Measurements from ENCODE around the gene RIMS1.

RIMS1 gene

GRCh38 chr6:72130327-72130726 is 244.0 kb downstream of the RIMS1 start:
- H2BK15ac ChIP-seq (ENCODE audit: low read length) = no peak overlapping the region
- no peak overlapping the region for H3K4me2 ChIP-seq (ENCODE audit: insufficient read depth, low read length, poor library complexity, severe bottlenecking)
- H3K36me3 ChIP-seq (replicated peaks in 1 of 2; ENCODE audit: control insufficient read depth in 2 of 2, insufficient read depth in 2 of 2, low read length in 2 of 2) = no peaks in the 10 kb centered on the region
- H4K91ac ChIP-seq (ENCODE audit: low read depth, low read length, poor library complexity) = no peak overlapping the region
- H2BK12ac ChIP-seq (ENCODE audit: low read length) = no peak overlapping the region
- H3K27me3 ChIP-seq (ENCODE audit: control insufficient read depth in 3 of 3, insufficient read depth in 3 of 3, low read depth in 1 of 3, low read length in 3 of 3) = no peaks in the 10 kb centered on the region
- no peak overlapping the region for H2BK120ac ChIP-seq (ENCODE audit: low read depth, low read length)
- no peak overlapping the region for H2BK5ac ChIP-seq (ENCODE audit: low read length)
- no peak for DNase-seq (ENCODE audit: low spot score)
- no peak overlapping the region for H3K27ac ChIP-seq (replicated peaks; ENCODE audit: low read length)
- WGBS, 2 donors (ENCODE audit: extremely low coverage in 2 of 2, insufficient read length in 2 of 2, insufficient replicate concordance in 1 of 2) = no CpG with 5 or more reads among the region's 2 CpGs
- H3K79me1 ChIP-seq (ENCODE audit: low read depth, low read length) = no peaks in the 10 kb centered on the region
- no peak overlapping the region for H4K8ac ChIP-seq (ENCODE audit: low read depth, low read length)
- H2AK5ac ChIP-seq (ENCODE audit: low read depth, low read length) = no peak overlapping the region
- no peak overlapping the region for H3K9ac ChIP-seq (ENCODE audit: low read depth, low read length, poor library complexity)
- no peak overlapping the region for H3K14ac ChIP-seq (ENCODE audit: low read length)
- peaks cover 0 to 6% of the 10 kb centered on the region in 2 donors for H3K9me3 ChIP-seq (replicated peaks in 1 of 2; ENCODE audit: control insufficient read depth in 2 of 2, insufficient read depth in 1 of 2, low read depth in 1 of 2, low read length in 2 of 2)
- H2AFZ ChIP-seq (ENCODE audit: low read length) = no peak overlapping the region
- no peak overlapping the region for H3K23ac ChIP-seq (ENCODE audit: low read depth, low read length, poor library complexity)
- no peak overlapping the region for H3K18ac ChIP-seq (ENCODE audit: low read length)
- no peak overlapping the region for H3K4ac ChIP-seq (ENCODE audit: low read length)
- no peaks in the 10 kb centered on the region for H3K4me1 ChIP-seq (ENCODE audit: control insufficient read depth in 2 of 2, insufficient read depth in 1 of 2, low read depth in 1 of 2, low read length in 2 of 2)
- H3K4me3 ChIP-seq (ENCODE audit: low read length in 2 of 2) = no peak overlapping the region

- Histone ChIP-seq H3K4ac (ENCODE audit: low read length) (no peak overlapping the region), H4K8ac (ENCODE audit: low read depth, low read length) (no peak overlapping the region)
Measured at GRCh38 chr6:72132427-72132826, 246.1 kb downstream of the RIMS1 start.

GRCh38 chr6:72132851-72133250 is 246.5 kb downstream of the RIMS1 start:
- H2BK5ac ChIP-seq (ENCODE audit: low read length) = no peak overlapping the region
- H3K9me3 ChIP-seq (replicated peaks in 1 of 2; ENCODE audit: control insufficient read depth in 2 of 2, insufficient read depth in 1 of 2, low read depth in 1 of 2, low read length in 2 of 2) = no peaks in the 10 kb centered on the region
- no peak overlapping the region for H3K4me2 ChIP-seq (ENCODE audit: insufficient read depth, low read length, poor library complexity, severe bottlenecking)
- no peak overlapping the region for H3K4me3 ChIP-seq (ENCODE audit: low read length in 2 of 2)
- DNase-seq (ENCODE audit: low spot score) = no peak
- H2BK12ac ChIP-seq (ENCODE audit: low read length) = no peak overlapping the region
- no peaks in the 10 kb centered on the region for H3K36me3 ChIP-seq (replicated peaks in 1 of 2; ENCODE audit: control insufficient read depth in 2 of 2, insufficient read depth in 2 of 2, low read length in 2 of 2)
- H4K91ac ChIP-seq (ENCODE audit: low read depth, low read length, poor library complexity) = no peak overlapping the region
- no peak overlapping the region for H3K14ac ChIP-seq (ENCODE audit: low read length)
- no peak overlapping the region for H2BK120ac ChIP-seq (ENCODE audit: low read depth, low read length)
- H2AK5ac ChIP-seq (ENCODE audit: low read depth, low read length) = no peak overlapping the region
- H2BK15ac ChIP-seq (ENCODE audit: low read length) = no peak overlapping the region
- no peaks in the 10 kb centered on the region for H3K79me1 ChIP-seq (ENCODE audit: low read depth, low read length)
- peak overlapping the region; percentile 20 for H2AFZ ChIP-seq (ENCODE audit: low read length)
- H3K27ac ChIP-seq (replicated peaks; ENCODE audit: low read length) = no peak overlapping the region
- no peaks in the 10 kb centered on the region for H3K27me3 ChIP-seq (ENCODE audit: control insufficient read depth in 3 of 3, insufficient read depth in 3 of 3, low read depth in 1 of 3, low read length in 3 of 3)
- no peak overlapping the region for H3K23ac ChIP-seq (ENCODE audit: low read depth, low read length, poor library complexity)
- H3K18ac ChIP-seq (ENCODE audit: low read length) = no peak overlapping the region
- no peaks in the 10 kb centered on the region for H3K4me1 ChIP-seq (ENCODE audit: control insufficient read depth in 2 of 2, insufficient read depth in 1 of 2, low read depth in 1 of 2, low read length in 2 of 2)
- no peak overlapping the region for H3K4ac ChIP-seq (ENCODE audit: low read length)
- no peak overlapping the region for H3K9ac ChIP-seq (ENCODE audit: low read depth, low read length, poor library complexity)
- H4K8ac ChIP-seq (ENCODE audit: low read depth, low read length) = no peak overlapping the region

More at GRCh38 chr6:72132427-72132826, 246.1 kb downstream of the RIMS1 start:
- H3K23ac ChIP-seq (ENCODE audit: low read depth, low read length, poor library complexity) = no peak overlapping the region
- no peak overlapping the region for H2AK5ac ChIP-seq (ENCODE audit: low read depth, low read length)
- H2AFZ ChIP-seq (ENCODE audit: low read length) = no peak overlapping the region
- no peak overlapping the region for H3K27ac ChIP-seq (replicated peaks; ENCODE audit: low read length)
- no peak overlapping the region for H3K14ac ChIP-seq (ENCODE audit: low read length)
- no peaks in the 10 kb centered on the region for H3K79me1 ChIP-seq (ENCODE audit: low read depth, low read length)
- no peak overlapping the region for H2BK5ac ChIP-seq (ENCODE audit: low read length)
- no CpG with 5 or more reads among the region's 1 CpG for WGBS, 2 donors (ENCODE audit: extremely low coverage in 2 of 2, insufficient read length in 2 of 2, insufficient replicate concordance in 1 of 2)
- no peaks in the 10 kb centered on the region for H3K4me1 ChIP-seq (ENCODE audit: control insufficient read depth in 2 of 2, insufficient read depth in 1 of 2, low read depth in 1 of 2, low read length in 2 of 2)
- H3K4me3 ChIP-seq (ENCODE audit: low read length in 2 of 2) = no peak overlapping the region
- H3K36me3 ChIP-seq (replicated peaks in 1 of 2; ENCODE audit: control insufficient read depth in 2 of 2, insufficient read depth in 2 of 2, low read length in 2 of 2) = no peaks in the 10 kb centered on the region
- H2BK15ac ChIP-seq (ENCODE audit: low read length) = no peak overlapping the region
- H2BK120ac ChIP-seq (ENCODE audit: low read depth, low read length) = no peak overlapping the region
- DNase-seq (ENCODE audit: low spot score) = no peak
- no peaks in the 10 kb centered on the region for H3K27me3 ChIP-seq (ENCODE audit: control insufficient read depth in 3 of 3, insufficient read depth in 3 of 3, low read depth in 1 of 3, low read length in 3 of 3)
- no peak overlapping the region for H3K18ac ChIP-seq (ENCODE audit: low read length)
- no peak overlapping the region for H2BK12ac ChIP-seq (ENCODE audit: low read length)
- H4K91ac ChIP-seq (ENCODE audit: low read depth, low read length, poor library complexity) = no peak overlapping the region
- H3K9me3 ChIP-seq (replicated peaks in 1 of 2; ENCODE audit: control insufficient read depth in 2 of 2, insufficient read depth in 1 of 2, low read depth in 1 of 2, low read length in 2 of 2) = no peaks in the 10 kb centered on the region
- H3K4me2 ChIP-seq (ENCODE audit: insufficient read depth, low read length, poor library complexity, severe bottlenecking) = no peak overlapping the region
- H3K9ac ChIP-seq (ENCODE audit: low read depth, low read length, poor library complexity) = no peak overlapping the region

GRCh38 chr6:72133324-72133723 is 247.0 kb downstream of the RIMS1 start:
- no peaks in the 10 kb centered on the region for H3K9me3 ChIP-seq (replicated peaks in 1 of 2; ENCODE audit: control insufficient read depth in 2 of 2, insufficient read depth in 1 of 2, low read depth in 1 of 2, low read length in 2 of 2)
- no peak overlapping the region for H3K4me2 ChIP-seq (ENCODE audit: insufficient read depth, low read length, poor library complexity, severe bottlenecking)

More at GRCh38 chr6:72133324-72133723, 247.0 kb downstream of the RIMS1 start:
- no peaks in the 10 kb centered on the region for H3K27me3 ChIP-seq (ENCODE audit: control insufficient read depth in 3 of 3, insufficient read depth in 3 of 3, low read depth in 1 of 3, low read length in 3 of 3)
- no peak overlapping the region for H3K4me3 ChIP-seq (ENCODE audit: low read length in 2 of 2)
- H3K36me3 ChIP-seq (replicated peaks in 1 of 2; ENCODE audit: control insufficient read depth in 2 of 2, insufficient read depth in 2 of 2, low read length in 2 of 2) = no peaks in the 10 kb centered on the region
- no peak for DNase-seq (ENCODE audit: low spot score)
- no peak overlapping the region for H2BK5ac ChIP-seq (ENCODE audit: low read length)
- no peak overlapping the region for H2AK5ac ChIP-seq (ENCODE audit: low read depth, low read length)
- H2BK15ac ChIP-seq (ENCODE audit: low read length) = no peak overlapping the region
- H3K23ac ChIP-seq (ENCODE audit: low read depth, low read length, poor library complexity) = no peak overlapping the region
- H2AFZ ChIP-seq (ENCODE audit: low read length) = peak overlapping the region; percentile 20
- H3K14ac ChIP-seq (ENCODE audit: low read length) = no peak overlapping the region
- H3K79me1 ChIP-seq (ENCODE audit: low read depth, low read length) = no peaks in the 10 kb centered on the region
- no CpG with 5 or more reads among the region's 1 CpG for WGBS, 2 donors (ENCODE audit: extremely low coverage in 2 of 2, insufficient read length in 2 of 2, insufficient replicate concordance in 1 of 2)
- no peak overlapping the region for H2BK12ac ChIP-seq (ENCODE audit: low read length)
- no peak overlapping the region for H4K91ac ChIP-seq (ENCODE audit: low read depth, low read length, poor library complexity)
- no peak overlapping the region for H3K9ac ChIP-seq (ENCODE audit: low read depth, low read length, poor library complexity)
- H3K27ac ChIP-seq (replicated peaks; ENCODE audit: low read length) = no peak overlapping the region
- H3K4me1 ChIP-seq (ENCODE audit: control insufficient read depth in 2 of 2, insufficient read depth in 1 of 2, low read depth in 1 of 2, low read length in 2 of 2) = no peaks in the 10 kb centered on the region
- no peak overlapping the region for H3K18ac ChIP-seq (ENCODE audit: low read length)
- H4K8ac ChIP-seq (ENCODE audit: low read depth, low read length) = no peak overlapping the region
- H2BK120ac ChIP-seq (ENCODE audit: low read depth, low read length) = no peak overlapping the region
- H3K4ac ChIP-seq (ENCODE audit: low read length) = no peak overlapping the region

Data from neuronal stem cell (in vitro differentiated cells).